Activated CD4-positive, alpha-beta T cell treated with anti-CD3 and anti-CD28 coated beads, Interleukin-2, amount 10 ng/mL, durations not matched to agents 7 days and 5 days (primary cell): ENCODE data around the gene DCST1. TPM values are rescaled to one million over a fixed set of nuclear protein-coding genes. Genes with fewer than 3 reads are reported as not detected.

Experiments
- CTCF ChIA-PET: fragments of 350-600 bp; sonication (Branson Sonifier 250); formaldehyde crosslinking; loops from one replicate; lab custom pipeline; 2021; ENCODE audit warnings: antibody characterized with exemption; lab: Charles Lee
- POLR2A ChIA-PET: fragments of 350-600 bp; sonication (Branson Sonifier 250); formaldehyde crosslinking; loops from one replicate; lab custom pipeline; 2021; ENCODE audit warnings: antibody characterized with exemption; lab: Charles Lee
- DNase-seq: peaks from one replicate; pipeline ENCODE4 v3.0.0-alpha.2; 2020
- H3K27ac Mint-ChIP-seq: one replicate; pipeline ENCODE4 v1.8.0; 2021; ENCODE audit warnings: mild to moderate bottlenecking, moderate library complexity, mixed read lengths
- H3K27me3 Mint-ChIP-seq: one replicate; pipeline ENCODE4 v1.8.0; 2021; ENCODE audit warnings: mixed read lengths
- H3K36me3 Mint-ChIP-seq: one replicate; pipeline ENCODE4 v1.8.0; 2021; ENCODE audit warnings: low read depth, mixed read lengths
- H3K4me1 Mint-ChIP-seq: one replicate; pipeline ENCODE4 v1.8.0; 2021; ENCODE audit warnings: mixed read lengths
- H3K4me3 Mint-ChIP-seq: one replicate; pipeline ENCODE4 v1.8.0; 2021; ENCODE audit warnings: mild to moderate bottlenecking, moderate library complexity, mixed read lengths
- H3K9me3 Mint-ChIP-seq: one replicate; pipeline ENCODE4 v1.8.0; 2021; ENCODE audit warnings: mixed read lengths
- total RNA-seq, 2 experiments: library from RNA; stranded (reverse); gene quantifications; one replicate each; pipeline ENCODE4 v1.2.3, GENCODE V29; 2021

DCST1 gene
- total RNA-seq, 2 experiments from 2014 or later: not detected

DNA sequence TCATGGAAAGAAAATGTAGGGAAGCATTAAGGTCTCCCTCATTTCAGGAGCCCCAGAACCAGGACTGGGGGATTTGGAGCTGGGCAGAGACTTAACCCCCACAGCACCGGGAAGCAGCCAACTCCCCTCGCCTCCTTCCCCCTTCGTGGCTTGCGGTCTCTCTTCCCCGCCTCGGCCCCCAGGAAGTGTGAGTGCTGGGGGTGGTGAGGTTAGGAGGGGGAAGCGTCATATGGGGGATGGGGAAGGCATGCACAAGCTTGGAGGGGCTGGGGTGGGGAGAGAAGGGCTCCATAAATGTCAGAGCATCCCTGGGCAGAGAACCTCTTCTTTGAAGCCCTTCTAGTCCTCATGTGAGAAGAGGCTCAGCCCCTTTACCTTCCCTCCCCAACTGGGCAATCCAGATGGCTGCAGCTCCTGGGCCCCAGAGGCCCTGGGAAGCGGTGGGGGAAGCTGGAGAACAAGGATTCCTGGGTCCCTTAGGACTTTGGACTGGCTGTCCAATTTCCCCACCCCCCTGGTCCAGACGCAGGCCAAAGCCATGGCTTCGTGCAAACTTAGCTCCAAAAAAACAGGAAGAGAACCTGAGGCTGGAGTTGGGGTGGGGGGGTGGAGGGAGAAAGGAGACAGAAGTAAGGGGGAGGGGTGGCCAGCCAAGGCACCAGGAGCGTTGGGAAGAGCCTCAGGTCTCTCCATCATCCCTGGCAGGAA is 23.3 kb upstream of the DCST1 start:
- Mint-ChIP-seq H3K27me3 (no peaks in the 10 kb centered on the region), H3K36me3 (peaks cover 53% of the 10 kb centered on the region), H3K4me3 (peak overlapping the region; percentile 99), H3K4me1 (peaks cover 74% of the 10 kb centered on the region), H3K9me3 (no peaks in the 10 kb centered on the region), H3K27ac (peak overlapping the region; percentile 92)
- POLR2A ChIA-PET: no interaction called here
- CTCF ChIA-PET: interaction anchor here (0.6 to 17.4 kb wide), 8 partner anchors 12 to 75 kb away, joined by 3 to 222 read pairs (median 10); partner anchors contain the start of genes DCST1, DCST2, LENEP and ZBTB7B
- peak; percentile 44 for DNase-seq

DNA sequence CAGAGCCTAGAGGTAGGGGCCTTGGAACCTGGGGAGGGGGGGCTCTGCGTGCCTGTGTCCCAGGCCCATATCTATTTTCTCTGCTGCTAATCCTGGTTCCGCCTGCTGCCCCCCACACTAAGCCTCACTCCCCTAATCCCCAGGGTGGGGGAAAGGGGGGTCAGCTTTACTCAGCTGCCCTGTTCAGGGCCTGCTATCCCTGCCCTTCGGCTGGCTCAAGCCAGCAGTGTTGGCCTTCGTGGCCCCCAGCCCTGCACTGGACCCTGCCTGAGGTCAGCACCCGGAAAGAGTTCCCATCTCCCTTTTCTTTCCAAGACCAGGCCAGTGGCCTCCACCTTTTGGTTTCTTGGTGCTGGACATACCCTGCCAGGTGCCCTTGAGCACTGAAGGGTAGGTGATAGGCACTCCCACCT is 22.6 kb upstream of the DCST1 start:
- no peak for DNase-seq
- peaks cover 59% of the 10 kb centered on the region for H3K36me3 Mint-ChIP-seq
- peaks cover 74% of the 10 kb centered on the region for H3K4me1 Mint-ChIP-seq
- POLR2A ChIA-PET: no interaction called here
- H3K9me3 Mint-ChIP-seq: no peaks in the 10 kb centered on the region
- no peaks in the 10 kb centered on the region for H3K27me3 Mint-ChIP-seq
- peak overlapping the region; percentile 99 for H3K4me3 Mint-ChIP-seq
- H3K27ac Mint-ChIP-seq: peak overlapping the region; percentile 92
- CTCF ChIA-PET: interaction anchor here (1.1 to 17.4 kb wide), 6 partner anchors 12 to 74 kb away, joined by 3 to 222 read pairs (median 14); partner anchors contain the start of genes DCST1, DCST2, LENEP and ZBTB7B

DNA sequence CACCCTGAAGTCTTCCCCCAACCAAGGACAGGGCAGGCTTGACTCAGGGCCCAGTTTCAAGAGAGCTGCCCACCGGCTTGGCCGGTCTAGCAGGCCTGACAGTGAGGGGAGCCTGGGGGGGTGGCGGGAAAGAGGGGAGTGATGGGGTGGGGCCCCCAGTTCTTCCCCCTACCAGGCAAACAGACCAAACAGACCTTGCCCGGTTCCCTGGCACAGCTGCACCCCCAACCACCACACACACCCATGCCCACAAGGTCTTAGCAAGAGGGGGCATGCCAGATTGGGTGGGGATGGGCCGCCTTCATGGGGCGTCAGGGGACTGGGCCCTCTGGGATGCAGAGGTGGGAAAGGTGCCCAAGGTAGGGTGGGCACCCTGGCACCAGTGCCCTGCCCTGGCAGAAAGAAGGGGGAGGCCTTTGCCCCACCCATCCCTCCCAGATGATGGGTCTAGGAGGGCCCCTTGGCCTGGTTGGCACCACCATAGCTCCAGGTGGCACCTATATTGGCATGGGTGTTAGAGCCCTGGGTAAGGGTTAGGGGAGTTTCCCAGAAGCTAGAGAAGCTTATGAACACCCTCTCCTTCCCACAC is 22.1 kb upstream of the DCST1 start:
- Mint-ChIP-seq H3K9me3 (no peaks in the 10 kb centered on the region), H3K36me3 (peaks cover 60% of the 10 kb centered on the region), H3K27me3 (no peaks in the 10 kb centered on the region), H3K4me1 (peaks cover 74% of the 10 kb centered on the region), H3K4me3 (peak overlapping the region; percentile 99), H3K27ac (peak overlapping the region; percentile 92)
- POLR2A ChIA-PET: no interaction called here
- CTCF ChIA-PET: interaction anchor here (0.6 to 17.4 kb wide), 9 partner anchors 9 to 74 kb away, joined by 3 to 222 read pairs (median 6); partner anchors contain the start of genes DCST1, DCST2, LENEP and ZBTB7B
- DNase-seq: no peak

DNA sequence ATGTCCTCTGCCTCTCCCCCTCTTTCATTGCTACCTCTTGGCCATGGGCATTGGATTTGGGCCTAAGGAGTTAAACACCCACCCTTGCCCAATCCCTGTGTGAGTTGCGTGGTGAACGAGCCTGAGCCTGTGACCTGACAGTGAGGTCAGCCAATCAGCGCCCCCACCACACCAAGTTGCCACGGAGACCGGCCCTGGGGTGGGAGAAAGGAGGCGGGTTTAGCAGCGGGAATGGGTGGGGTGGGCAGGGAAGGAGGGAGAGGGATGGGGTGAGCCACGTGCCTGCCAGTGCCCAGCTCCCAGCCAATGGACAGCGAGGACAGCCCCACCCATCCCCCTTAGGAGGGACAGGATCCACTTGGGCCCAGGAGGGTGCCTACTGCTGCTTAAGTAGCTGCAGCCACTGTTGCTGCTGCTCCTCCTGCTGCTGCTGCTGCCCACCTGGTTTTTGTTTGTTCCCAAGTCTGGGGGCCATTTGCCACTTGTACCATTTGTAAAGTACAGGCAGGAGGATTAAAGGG is 21.5 kb upstream of the DCST1 start:
- peaks cover 74% of the 10 kb centered on the region for H3K4me1 Mint-ChIP-seq
- peak; percentile 52 for DNase-seq
- no peaks in the 10 kb centered on the region for H3K27me3 Mint-ChIP-seq
- no peaks in the 10 kb centered on the region for H3K9me3 Mint-ChIP-seq
- POLR2A ChIA-PET: interaction anchor here (0.6 to 0.7 kb wide), 2 partner anchors 29 to 51 kb away, joined by 3 to 5 read pairs; no protein-coding TSS in a partner anchor
- H3K27ac Mint-ChIP-seq: peak overlapping the region; percentile 89
- peak overlapping the region; percentile 99 for H3K4me3 Mint-ChIP-seq
- CTCF ChIA-PET: interaction anchor here (0.6 to 17.4 kb wide), 8 partner anchors 8 to 73 kb away, joined by 3 to 222 read pairs (median 8); partner anchors contain the start of genes DCST1, DCST2, LENEP and ZBTB7B
- peaks cover 62% of the 10 kb centered on the region for H3K36me3 Mint-ChIP-seq

DNA sequence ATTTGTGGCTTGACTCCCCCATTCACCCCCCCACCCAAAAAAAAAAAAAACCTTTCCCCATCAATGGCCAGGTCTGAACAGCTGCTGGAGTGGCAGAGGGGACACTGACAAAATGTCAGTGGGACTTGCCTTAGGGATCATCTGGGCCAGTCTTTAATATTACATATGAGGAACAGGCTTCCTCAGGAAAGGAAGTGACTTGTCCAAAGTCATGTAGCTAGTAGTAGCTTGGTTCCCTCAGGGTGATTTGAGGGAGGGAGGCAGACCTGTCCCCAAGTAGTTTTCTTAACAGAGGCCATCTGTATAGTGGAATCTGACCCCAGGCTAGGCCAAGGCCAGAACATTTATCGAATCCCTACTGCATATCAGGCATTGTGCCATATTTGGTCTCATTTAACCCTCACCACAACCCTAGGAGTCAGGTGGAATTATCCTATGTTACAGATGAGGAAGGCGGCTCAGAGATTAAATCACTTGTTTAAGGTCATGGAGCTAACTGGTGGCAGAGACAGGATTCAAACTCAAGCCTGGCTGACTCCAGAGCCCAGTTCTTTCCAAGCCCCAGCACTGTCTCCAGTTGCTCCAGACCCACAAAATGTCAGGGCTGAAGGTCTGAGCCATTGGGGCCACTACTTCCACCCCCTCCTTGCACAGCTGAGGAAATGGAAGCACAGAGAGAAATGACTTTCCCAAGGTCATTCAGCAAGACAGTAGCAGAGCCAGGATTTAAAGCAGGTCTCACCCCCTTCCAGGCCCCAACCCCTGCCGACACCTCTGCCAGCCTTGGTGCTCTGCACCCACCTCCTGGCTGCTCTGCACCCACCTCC is 20.6 kb upstream of the DCST1 start:
- peak overlapping the region; percentile 99 for H3K4me3 Mint-ChIP-seq
- peak overlapping the region; percentile 89 for H3K27ac Mint-ChIP-seq
- peaks cover 68% of the 10 kb centered on the region for H3K36me3 Mint-ChIP-seq
- no peak for DNase-seq
- peaks cover 74% of the 10 kb centered on the region for H3K4me1 Mint-ChIP-seq
- ChIA-PET POLR2A (interaction anchor here (0.7 kb wide), 1 partner anchor 28 kb away, joined by 5 read pairs; no protein-coding TSS in a partner anchor), CTCF (interaction anchor here (0.6 to 17.4 kb wide), 10 partner anchors 10 to 563 kb away, joined by 3 to 222 read pairs (median 4); partner anchors contain the start of genes DCST1, DCST2, KRTCAP2 and LENEP)
- no peaks in the 10 kb centered on the region for H3K9me3 Mint-ChIP-seq
- H3K27me3 Mint-ChIP-seq: no peaks in the 10 kb centered on the region

DNA sequence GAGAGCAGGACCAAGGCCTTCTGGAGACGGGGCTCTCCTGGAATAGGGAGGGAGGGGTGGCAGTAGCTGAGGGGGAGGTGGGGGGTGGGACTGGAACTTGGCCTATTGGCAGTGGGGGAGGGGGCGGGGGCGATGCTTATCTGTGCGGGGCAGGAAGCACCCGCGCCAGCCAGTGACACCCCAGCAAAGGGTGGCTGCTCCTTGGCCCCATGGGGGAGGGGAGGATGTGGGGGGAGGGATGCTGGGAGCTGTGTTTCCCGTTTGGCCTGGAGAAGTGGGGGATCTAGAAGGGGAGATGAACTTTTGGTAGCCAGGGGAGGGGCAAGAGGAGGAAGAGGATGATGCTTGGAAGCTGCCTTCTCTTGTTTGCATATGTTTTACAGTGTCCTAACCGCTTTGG is 20.0 kb upstream of the DCST1 start:
- POLR2A ChIA-PET: no interaction called here

DNA sequence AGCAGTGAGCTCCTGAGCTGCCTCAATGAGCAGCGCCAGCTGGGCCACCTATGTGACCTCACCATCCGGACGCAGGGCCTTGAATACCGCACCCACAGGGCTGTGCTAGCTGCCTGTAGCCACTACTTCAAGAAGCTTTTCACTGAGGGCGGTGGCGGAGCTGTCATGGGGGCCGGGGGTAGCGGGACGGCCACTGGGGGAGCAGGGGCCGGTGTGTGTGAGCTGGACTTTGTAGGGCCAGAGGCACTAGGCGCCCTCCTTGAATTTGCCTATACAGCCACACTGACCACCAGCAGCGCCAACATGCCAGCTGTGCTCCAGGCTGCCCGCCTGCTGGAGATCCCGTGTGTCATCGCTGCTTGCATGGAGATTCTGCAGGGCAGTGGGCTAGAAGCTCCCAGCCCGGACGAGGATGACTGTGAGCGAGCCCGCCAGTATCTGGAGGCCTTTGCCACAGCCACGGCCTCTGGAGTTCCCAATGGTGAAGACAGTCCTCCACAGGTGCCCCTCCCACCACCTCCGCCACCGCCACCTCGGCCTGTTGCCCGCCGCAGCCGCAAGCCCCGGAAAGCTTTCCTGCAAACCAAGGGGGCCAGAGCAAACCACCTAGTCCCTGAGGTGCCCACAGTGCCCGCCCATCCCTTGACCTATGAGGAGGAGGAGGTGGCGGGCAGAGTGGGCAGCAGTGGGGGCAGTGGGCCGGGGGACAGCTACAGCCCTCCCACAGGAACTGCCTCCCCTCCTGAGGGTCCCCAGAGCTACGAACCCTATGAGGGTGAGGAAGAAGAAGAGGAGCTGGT is 18.7 kb upstream of the DCST1 start:
- ChIA-PET POLR2A (interaction anchor here (1.5 kb wide), 1 partner anchor 30 kb away, joined by 7 read pairs; no protein-coding TSS in a partner anchor), CTCF (interaction anchor here (0.6 to 17.4 kb wide), 8 partner anchors 7 to 1095 kb away, joined by 4 to 222 read pairs (median 22); partner anchors contain the start of genes DCST1, DCST2, FLAD1 and LENEP)
- peak overlapping the region; percentile 84 for H3K27ac Mint-ChIP-seq
- H3K9me3 Mint-ChIP-seq: no peaks in the 10 kb centered on the region
- peaks cover 73% of the 10 kb centered on the region for H3K36me3 Mint-ChIP-seq
- H3K27me3 Mint-ChIP-seq: no peaks in the 10 kb centered on the region
- H3K4me1 Mint-ChIP-seq: peaks cover 80% of the 10 kb centered on the region
- no peak for DNase-seq
- peak overlapping the region; percentile 99 for H3K4me3 Mint-ChIP-seq

More for the DNA sequence above, 20.0 kb upstream of the DCST1 start:
- peak; percentile 63 for DNase-seq
- Mint-ChIP-seq H3K9me3 (no peaks in the 10 kb centered on the region), H3K27me3 (no peaks in the 10 kb centered on the region), H3K4me3 (peak overlapping the region; percentile 99), H3K4me1 (peaks cover 71% of the 10 kb centered on the region), H3K36me3 (peaks cover 69% of the 10 kb centered on the region), H3K27ac (peak overlapping the region; percentile 89)
- CTCF ChIA-PET: interaction anchor here (1.2 to 17.4 kb wide), 5 partner anchors 15 to 159 kb away, joined by 3 to 222 read pairs (median 18); partner anchors contain the start of genes DCST1, DCST2, KRTCAP2 and LENEP

DNA sequence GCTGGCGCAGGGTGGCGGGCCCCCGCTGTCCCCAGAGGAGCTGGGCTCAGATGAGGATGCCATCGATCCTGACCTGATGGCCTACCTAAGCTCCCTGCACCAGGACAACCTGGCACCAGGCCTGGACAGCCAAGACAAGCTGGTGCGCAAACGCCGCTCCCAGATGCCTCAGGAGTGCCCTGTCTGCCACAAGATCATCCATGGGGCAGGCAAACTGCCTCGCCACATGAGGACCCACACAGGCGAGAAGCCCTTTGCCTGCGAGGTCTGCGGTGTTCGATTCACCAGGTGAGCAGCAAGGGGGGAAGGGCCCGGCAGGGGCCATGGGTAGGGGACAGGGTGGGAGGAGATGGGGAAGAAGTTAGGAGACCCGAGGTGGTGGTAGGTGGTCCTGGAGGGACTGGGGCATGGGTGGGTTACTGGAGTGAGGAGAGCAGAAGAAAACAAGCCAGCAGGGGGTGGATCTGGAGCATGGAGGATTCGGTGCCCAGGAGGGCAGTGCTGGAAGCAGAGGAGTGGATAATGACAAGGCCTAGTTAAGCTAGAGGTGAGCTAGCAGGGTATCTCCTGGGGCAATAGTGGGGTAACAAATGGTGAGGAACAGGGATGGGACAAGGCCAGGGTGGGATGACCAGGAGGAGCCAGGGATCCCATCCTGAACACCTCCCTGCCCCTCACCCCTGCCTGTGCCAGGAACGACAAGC is 17.9 kb upstream of the DCST1 start:
- Mint-ChIP-seq H3K36me3 (peaks cover 68% of the 10 kb centered on the region), H3K27me3 (no peaks in the 10 kb centered on the region), H3K27ac (peak overlapping the region; percentile 84), H3K4me1 (peaks cover 79% of the 10 kb centered on the region), H3K9me3 (no peaks in the 10 kb centered on the region), H3K4me3 (peak overlapping the region; percentile 62)
- CTCF ChIA-PET: interaction anchor here (0.6 to 17.4 kb wide), 16 partner anchors 8 to 1094 kb away, joined by 3 to 222 read pairs (median 6); partner anchors contain the start of genes ADAM15, DCST1, DCST2 and FLAD1
- no peak for DNase-seq
- POLR2A ChIA-PET: interaction anchor here (1.4 to 1.5 kb wide), 2 partner anchors 31 to 61 kb away, joined by 7 read pairs; no protein-coding TSS in a partner anchor

DNA sequence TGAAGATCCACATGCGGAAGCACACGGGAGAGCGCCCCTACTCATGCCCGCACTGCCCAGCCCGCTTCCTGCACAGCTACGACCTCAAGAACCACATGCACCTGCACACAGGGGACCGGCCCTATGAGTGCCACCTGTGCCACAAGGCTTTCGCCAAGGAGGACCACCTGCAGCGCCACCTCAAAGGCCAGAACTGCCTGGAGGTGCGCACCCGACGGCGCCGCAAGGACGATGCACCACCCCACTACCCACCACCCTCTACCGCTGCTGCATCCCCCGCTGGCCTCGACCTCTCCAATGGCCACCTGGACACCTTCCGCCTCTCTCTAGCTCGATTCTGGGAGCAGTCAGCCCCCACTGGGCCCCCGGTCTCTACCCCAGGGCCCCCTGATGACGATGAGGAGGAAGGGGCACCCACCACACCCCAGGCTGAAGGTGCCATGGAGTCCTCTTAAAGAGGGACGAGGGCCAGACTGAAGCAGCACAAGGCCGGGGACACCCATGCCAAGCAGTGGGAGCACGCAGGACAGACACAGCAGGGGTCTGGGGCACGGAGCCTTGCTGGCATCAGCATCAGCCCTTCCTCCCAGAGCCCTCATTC is 17.3 kb upstream of the DCST1 start:
- DNase-seq: no peak
- POLR2A ChIA-PET: interaction anchor here (1.4 to 1.5 kb wide), 2 partner anchors 32 to 61 kb away, joined by 7 read pairs; no protein-coding TSS in a partner anchor
- CTCF ChIA-PET: interaction anchor here (0.9 to 17.4 kb wide), 17 partner anchors 9 to 76 kb away, joined by 3 to 222 read pairs (median 7); partner anchors contain the start of genes ADAM15, DCST1, DCST2 and FLAD1
- Mint-ChIP-seq H3K27me3 (no peaks in the 10 kb centered on the region), H3K9me3 (no peaks in the 10 kb centered on the region), H3K27ac (peak overlapping the region; percentile 84), H3K4me3 (peak overlapping the region; percentile 62), H3K36me3 (peaks cover 62% of the 10 kb centered on the region), H3K4me1 (peaks cover 75% of the 10 kb centered on the region)
